Measurements from ENCODE around the gene MATCAP1.

GRCh38 chr16:67148221-67148620 is 35.5 kb downstream of the MATCAP1 start:
- TF ChIP-seq CTCF (conservative IDR thresholded peaks at IDR 0.05 in 1 of 2, IDR thresholded peaks at IDR 0.05 in 1 of 2; ENCODE audit: low read depth in 1 of 2, low read length in 2 of 2) (no peak), EZH2 (IDR thresholded peaks at IDR 0.05; ENCODE audit: low read length, missing control alignments) (no peak)

All from fibroblast of lung (primary cell).